ENCODE results near the gene CRISP1.

The CRISP1 gene

GRCh38 chr6:49784272-49784671, 82.1 kb downstream of the CRISP1 start:
- Histone ChIP-seq H3K27me3 (ENCODE audit: control insufficient read depth, insufficient read depth, low read length) (no peaks in the 10 kb centered on the region), H3K9me3 (ENCODE audit: control insufficient read depth, insufficient read depth, low read length) (no peaks in the 10 kb centered on the region), H3K4me1 (ENCODE audit: control insufficient read depth, insufficient read depth, low read length) (no peaks in the 10 kb centered on the region), H3K4me3 (ENCODE audit: low read depth, low read length) (no peak overlapping the region), H3K9ac (ENCODE audit: low read depth, low read length) (no peak overlapping the region), H3K36me3 (ENCODE audit: control insufficient read depth, insufficient read depth, low read length) (no peaks in the 10 kb centered on the region)
